ENCODE results near the gene ADGRE2.
A peak's percentile ranks its signal among the peaks of the same experiment; 100 is the strongest.
"Not testable (repeated sequence)": the region's sequence is repeated elsewhere in the genome, so short reads cannot be mapped to it uniquely, and the experiment has no call there.

Gene ADGRE2

DNA sequence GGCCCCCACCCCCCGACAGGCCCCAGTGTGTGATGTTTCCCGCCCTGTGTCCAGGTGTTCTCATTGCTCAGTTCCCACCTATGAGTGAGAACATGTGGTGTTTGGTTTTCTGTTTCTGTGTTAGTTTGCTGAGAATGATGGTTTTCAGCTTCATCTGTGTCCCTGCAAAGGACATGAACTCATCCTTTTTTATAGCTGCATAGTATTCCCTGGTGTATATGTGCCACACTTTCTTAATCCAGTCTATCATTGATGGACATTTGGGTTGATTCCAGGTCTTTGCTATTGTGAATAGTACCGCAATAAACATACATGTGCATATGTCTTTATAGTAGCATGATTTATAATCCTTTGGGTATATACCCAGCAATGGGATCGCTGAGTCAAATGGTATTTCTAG is 715 bp downstream of the ADGRE2 start:
- DNase-seq = not testable (repeated sequence)

DNA sequence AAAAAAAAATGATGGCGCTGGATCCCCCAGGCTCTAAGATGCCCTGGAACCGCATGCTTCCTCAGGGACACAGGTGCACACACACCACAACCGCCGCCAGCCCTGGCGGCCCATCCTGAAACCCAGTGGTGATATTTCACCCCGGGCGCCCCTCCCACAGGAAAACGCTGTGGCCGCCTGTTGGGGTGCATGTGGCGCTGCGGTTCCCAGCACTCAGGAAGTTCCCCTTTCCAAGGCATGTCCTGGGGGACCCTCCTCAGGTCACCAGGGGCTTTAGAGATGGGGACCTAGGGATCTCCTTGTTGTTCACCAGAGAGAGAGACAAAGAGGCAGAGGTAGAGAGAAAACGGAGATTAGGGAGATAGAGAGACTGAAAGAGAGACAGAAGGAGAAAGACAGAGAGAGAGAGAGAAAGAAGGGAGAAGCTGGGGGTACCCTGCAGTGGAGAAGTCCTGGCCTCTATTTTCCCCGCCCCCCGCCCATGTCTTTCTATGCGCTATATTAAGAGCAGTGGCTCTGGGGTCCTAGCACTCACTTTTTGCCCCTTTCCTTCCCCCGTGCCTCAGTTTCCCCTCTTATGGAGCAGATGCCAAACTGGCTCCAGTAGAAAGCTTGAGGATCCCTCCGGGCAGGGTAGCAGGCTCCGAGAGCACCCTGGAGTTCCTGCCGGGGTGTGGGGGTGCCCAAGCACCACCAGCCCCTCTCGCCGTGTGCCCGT is 2.3 kb downstream of the ADGRE2 start:
- peak in 1 of 2 donors; percentile 42 for DNase-seq

DNA sequence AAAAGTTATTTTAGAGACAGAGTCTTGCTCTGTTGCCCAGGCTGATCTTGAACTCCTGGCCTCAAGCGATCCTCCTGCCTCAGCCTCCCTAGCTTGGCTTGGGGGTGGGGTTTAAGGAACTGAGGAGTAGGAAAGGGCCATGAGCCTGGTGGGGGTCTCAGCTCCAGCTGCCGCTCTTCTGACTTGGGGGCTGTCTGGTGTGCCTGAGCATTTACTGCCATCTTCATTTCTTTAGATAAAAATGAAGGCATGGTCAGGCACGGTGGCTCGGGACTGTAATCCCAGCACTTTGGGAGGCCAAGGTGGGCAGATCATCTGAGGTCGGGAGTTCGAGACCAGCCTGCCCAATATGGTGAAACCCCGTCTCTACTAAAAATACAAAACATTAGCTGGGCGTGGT is 3.0 kb downstream of the ADGRE2 start:
- DNase-seq = not testable (repeated sequence)

DNA sequence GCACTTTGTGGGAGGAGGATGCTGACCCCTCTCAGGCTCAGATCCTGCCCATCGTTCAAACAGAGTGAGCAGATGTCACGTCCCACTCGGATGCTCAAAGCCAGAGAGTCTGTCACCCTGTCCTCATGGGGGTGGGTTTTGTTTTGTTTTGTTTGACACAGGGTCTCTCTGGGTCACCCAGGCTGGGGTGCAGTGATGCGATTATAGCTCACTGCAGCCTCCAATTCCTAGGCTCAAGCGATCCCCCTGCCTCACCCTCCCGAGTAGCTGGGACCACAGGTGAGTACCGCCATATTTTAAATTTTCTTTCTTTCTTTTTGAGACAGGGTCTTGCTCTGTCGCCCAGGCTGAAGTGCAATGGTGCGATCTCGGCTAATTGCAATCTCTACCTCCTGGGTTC is 4.0 kb downstream of the ADGRE2 start:
- no peak for DNase-seq

DNA sequence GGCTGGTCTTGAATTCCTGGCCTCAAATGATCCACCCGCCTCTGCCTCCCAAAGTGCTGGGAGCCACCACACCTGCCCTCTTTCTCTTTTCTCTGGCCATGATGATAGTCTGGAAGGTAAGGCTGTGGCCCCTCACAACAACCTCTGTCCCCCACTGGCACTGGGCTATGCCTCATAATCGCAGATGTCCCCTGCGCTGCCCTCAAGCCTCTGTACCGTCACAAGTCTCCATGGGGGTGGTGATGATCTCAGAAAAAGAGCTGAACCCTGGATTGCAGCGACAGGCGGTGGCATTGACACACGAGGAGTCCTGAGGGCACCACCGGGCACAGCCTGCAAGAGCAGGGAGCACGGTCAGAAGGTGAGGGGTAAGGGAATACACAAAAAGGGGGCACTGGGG is 4.6 kb downstream of the ADGRE2 start:
- DNase-seq = not testable (repeated sequence)

DNA sequence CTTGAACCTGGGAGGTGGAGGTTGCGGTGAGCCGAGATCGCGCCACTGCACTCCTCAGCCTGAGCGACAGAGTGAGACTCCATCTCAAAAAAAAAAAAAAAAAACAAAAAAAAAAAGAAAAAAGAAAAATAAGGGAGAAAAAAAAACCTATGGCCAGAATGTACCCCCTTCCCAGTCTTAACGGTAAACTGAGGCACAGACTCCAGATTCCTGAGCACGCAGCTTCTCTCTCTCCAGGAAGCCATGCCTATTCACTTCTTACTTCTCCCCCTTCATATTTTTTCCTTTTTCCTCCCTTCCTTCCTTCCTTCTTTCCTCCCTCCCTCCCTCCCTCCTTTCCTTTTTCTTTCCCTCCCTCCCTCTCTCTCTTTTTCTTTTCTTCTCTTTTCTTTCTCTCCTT is 5.4 kb downstream of the ADGRE2 start:
- DNase-seq = no peak

DNA sequence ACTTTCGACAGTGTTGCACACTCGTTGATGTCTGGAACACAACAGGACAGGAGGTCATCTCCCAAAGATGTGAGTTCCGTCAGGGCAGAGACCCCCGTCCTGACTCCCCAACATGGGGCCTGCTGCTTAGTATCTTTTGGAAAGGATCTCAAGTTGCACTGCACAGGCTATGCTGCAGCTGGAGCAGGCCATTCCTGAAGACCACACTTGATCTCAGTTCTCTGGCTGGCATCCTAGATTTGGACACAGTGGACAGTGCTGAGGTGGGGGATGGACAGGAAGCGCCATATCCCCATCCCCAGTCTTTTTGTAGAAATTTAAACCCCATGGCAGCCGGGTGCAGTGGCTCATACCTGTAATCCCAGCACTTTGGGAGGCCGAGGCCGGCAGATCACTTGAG is 5.9 kb downstream of the ADGRE2 start:
- DNase-seq = no peak

DNA sequence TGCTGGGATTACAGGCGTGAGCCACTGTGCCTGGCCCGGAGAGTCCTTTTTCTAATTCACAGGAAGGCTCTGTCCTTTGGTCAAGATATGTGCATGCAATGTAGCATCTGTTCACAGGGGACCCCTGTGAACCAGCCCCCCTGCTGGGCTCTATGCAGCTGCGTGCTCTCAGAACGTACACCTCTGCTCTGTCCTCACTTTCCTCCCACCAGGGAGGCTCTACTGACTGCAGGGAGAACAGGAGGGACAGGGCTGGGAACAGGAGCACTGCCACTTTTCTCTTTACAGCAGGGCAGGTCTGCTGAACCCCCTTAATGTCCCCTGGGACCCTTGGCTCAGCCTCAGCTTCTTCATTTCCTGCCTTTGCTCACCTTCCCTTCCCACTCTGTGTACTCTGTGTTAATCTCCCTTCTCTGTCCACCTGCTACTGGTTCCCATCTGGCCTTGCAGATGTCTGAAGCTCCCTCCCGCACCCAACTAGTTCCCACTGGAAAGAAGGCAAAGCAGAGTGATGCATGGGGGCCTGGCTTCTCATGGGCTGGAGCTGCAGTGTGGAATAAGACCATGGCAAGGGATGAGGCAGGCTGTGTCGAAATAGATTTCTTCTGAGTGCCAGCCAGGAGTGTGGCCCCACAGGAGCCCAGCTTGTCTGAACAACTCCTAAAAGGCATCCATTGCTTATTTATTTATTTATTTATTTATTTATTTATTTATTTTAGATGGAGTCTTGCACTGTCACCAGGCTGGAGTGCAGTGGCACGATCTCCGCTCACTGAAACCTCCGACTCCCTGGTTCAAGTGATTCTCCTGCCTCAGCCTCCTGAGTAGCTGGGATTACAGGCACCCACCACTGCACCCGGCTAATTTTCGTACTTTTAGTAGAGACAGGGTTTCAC is 7.2 kb downstream of the ADGRE2 start:
- no peak for DNase-seq

DNA sequence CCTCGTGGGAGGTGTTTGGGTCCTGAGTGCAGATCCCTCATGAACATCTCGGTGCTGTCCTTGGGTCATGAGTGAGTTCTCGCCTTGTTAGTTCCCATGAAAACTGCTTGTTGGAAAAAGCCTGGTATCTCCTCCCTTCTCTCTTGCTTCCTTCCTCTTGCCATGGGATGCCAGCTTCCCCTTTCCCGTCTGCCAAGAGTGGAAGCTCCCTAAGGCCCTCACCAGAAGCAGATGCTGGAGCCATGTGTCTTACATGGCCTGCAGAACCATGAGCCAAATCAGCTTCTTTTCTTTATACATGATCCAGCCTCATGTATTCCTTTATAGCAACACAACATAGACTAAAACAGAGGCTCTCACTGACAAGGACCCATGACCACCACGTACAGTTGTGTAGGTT is 8.2 kb downstream of the ADGRE2 start:
- no peak for DNase-seq

DNA sequence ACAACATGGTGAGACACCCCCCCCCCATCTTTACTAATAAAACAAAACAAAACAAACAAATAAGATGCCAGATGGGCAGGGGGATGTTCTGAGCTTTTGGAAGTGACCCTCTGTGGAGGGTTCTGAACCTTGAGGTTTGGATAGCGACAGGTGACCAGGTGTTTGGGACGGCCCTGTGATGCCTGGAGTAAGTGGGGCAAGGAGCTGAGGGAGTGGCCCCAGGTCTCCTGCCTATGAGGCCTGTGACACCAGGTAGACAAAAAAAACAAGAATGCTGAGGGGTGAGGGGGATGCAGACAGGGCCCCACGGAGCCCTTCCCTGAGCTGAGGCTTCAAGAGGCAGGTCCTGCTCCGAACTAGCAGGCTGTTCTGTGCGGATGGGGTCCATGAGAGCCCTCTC is 9.2 kb downstream of the ADGRE2 start:
- no peak for DNase-seq

DNA sequence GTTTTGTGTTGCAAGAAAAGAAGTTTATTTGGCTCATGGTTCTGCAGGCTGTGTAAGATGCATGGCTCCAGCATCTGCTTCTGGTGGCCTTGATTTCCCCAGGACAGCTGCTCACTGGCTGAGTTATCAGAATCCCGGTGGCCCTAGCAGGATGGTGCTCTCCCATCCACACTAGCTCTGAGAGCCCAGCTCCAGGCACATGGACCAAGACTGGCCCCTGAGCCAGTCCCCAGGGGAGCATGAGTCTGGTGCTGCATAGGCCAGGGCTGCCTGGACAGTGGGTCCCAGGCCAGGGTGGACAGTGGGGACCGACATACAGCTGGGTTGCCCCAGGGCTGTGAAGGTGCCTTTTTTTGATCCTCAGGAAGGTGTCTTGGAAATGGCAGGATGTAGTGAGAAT is 10.4 kb downstream of the ADGRE2 start:
- no peak for DNase-seq

DNA sequence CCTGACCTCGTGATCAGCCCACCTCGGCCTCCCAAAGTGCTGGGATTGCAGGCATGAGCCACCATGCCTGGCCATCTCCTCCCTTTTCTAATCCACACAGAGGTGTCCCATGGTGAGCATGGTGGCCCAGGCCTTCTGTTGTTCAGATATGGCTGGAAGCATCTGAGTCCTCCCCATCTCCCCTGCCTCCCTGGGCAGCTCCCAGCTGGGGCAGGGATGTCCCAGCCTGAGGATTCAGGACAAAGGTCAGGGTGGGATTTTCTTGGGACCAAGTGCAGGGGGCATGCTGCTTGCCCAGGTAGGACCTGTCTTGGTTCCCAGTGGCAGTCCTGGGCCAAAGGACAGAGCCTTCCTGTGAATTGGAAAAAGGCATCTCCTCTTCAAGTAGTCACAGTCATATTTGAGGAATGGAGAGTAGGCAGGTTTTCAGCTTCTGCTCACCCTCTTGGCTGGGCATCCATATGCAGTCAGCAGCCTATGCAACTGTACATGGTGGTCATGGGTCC is 10.8 kb downstream of the ADGRE2 start:
- DNase-seq = no peak

DNA sequence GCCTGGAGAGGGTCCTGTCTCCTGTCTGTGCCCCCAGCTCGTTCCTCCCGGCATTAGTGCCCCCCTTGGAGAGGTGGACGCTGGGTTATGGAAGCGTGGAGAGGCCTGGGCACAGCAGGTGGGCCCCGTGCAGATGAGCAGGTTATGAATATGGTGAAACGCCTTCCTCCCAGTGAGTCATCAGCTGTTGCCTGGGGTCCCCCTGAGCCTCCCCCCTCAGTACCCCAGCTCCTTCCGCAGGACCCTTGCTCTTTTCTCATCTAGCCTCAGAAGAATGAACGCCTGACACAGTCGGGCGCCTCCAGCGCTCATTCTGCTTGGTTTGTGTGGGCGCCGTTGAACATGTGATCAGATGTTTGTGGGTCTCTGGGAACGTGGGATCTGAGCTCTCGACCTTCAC is 12.5 kb downstream of the ADGRE2 start:
- not testable (repeated sequence) for DNase-seq

DNA sequence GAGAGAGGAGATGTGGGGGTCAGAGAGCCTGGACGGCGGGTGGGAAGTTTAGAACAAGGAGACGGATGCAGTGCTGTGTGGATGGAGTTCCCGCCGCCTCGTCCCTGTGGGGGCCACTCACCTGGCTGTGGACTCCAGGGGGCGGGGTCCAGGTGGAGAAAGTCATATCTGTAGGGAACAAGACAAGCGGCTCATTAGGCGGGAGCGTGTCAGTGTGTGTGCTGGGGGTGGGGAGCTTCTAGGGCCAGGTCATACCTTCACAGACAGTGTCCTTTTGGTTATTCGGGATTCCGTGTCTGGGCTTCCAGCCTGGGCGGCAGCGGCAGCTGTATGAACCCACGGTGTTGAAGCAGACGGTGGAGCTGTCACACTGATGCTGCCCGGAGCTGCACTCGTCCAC is 13.0 kb downstream of the ADGRE2 start:
- DNase-seq = not testable (repeated sequence)

DNA sequence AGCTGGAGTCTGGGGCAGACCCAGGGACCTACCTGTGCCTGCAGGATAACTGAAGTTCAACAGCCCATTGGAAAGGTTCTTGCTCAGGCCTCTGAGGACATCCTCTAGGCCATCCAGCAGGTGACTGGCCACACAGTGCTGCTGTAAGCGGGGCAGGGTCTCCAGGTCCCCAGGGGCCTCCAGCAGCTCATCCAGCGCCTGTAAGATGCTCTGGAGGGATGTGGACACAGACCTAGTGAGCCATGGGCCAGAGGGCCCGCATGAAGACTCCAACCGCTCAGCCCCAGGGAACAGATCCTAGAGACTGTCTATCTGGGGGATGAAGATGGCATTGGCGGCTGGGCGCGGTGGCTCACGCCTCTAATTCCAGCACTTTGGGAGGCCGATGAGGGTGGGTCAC is 14.0 kb downstream of the ADGRE2 start:
- DNase-seq = no peak

DNA sequence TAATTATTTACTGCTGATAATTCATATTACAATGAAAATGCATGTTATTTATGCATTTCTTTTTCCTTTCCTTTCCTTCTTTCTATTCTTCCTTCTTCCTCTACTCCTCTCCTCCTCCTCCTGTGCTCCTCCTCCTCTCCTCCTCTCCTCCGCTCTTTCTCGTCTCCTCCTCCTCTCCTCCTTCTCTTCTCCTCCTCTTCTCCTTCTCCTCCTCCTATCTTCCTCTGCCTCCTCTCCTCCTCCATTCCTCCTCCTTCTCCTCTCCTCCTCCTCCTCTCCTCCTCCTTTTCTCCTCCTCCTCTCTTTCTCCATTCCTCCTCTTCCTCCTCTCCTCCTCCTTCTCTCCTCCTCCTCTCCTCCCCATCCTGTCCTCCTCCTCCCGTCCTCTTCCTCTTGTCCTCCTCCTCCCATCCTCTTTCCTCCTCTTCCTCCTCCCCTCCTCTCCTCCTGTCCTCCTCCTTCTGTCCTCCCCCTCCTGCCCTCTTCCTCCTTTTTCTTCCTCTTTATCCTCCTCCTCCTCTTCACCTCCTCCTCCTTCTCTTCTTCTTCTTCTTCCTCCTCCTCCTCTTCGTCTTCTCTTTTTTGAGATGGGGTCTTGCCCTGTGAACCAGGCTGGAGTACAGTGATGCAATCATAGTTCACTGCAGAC is 14.7 kb downstream of the ADGRE2 start:
- DNase-seq = no peak

DNA sequence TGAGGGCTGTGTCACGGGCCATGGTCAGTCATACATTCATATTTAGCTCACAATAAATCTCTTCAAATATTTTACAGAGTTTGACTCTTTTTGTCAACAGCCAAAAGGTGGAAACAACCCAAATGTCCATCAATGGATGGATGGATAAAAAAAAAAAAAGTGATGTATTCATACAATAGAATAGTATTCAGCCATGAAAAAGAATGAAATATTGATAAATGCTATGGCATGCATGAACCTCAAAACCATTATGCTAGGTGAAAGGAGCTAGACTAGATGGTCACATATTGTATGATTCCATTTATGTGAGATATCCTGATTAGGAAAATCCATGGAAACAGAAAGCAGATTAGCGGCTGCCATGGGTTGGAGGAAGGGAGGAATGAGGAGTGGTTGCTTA is 16.2 kb downstream of the ADGRE2 start:
- no peak for DNase-seq

DNA sequence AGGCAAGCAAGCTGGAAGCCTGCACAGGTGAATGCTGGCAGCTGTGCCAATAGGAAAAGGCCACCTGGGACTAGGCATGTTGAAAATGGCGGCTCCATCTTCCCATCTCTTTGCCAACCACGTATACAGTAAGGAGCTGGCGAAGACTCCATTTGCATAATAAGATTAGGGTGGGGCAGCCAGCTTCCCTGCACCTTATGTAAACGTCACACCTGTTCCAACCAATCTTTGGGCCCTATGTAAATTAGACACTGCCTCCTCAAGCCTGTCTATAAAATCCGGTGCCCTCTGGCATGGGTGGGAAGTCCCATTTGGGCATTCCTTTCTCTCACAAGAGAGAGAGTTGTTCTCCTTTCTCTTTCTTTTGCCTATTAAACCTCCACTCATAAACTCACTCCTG is 16.8 kb downstream of the ADGRE2 start:
- no peak for DNase-seq

DNA sequence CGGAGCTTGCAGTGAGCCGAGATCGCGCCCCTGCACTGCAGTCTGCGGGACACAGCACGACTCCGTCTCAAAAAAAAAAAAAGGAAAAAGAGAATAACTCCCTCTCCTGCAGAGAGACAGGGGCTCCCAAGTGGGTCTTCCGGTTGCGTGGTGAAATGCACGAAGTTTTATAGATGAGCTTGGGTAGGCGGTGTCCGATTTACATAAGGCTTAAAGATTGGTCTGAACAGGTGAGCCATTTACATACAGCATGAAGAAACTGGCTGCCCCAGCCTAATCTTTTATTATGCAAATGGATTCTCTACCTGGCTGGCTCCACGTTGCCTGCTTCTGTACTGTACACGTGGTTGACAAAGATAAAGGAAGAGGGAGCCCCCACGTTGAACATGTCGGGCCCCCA is 19.5 kb downstream of the ADGRE2 start:
- no peak for DNase-seq

DNA sequence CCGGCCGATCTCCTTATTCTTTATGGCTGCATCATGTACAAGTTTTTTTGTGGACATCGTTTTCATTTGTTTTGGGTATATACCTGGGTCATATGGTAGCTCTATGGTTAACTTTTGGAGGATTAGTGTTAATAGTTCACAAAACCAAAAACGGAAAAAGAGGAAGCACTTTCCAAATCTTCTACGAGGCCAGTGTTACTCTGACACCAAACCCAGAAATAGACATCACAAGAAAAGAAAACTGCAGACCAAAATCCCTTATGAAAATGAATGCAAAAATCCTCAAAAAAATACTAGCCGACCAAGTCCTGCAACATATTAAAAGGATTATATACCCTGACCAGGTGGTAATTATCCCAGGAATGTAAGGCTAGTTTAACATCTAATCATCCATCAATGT is 29.8 kb downstream of the ADGRE2 start:
- DNase-seq = no peak

DNA sequence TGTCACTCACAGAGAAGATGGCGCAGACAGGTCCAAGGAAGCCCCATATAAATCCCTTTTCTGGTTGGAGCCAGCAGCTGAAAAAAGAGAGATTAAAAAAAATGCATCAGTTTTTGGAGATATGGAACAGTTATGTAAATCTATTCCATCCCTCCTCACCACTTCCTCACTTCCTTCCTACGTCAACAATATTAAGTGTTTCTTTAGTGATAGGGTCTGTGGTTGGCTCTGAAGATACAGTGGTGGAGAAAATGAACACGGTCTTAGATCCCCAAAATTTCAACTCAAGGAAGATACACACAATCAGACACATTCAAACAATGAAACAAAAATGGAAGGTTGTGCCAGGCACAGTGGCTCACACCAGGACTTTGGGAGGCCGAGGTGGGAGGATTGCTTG is 31.5 kb downstream of the ADGRE2 start:
- DNase-seq = no peak

DNA sequence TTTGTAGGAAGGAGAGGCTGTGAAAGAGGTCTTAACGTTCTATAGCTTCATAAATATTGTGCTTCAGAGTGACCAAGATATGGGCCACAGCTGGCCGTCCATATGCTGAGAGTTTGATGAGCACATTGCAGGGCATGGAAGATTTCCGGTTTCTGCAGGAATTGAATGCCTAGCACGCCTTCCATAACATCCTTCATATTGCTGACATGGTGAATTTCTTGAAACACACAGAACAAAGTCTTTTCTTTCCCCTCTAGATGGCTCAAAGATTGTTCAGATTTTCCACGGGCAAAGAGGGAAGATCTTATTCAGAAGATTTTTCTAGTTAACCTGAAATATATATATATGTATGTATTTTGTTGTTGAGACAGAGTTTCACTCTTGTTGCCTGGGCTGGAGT is 42.4 kb downstream of the ADGRE2 start:
- DNase-seq = no peak

DNA sequence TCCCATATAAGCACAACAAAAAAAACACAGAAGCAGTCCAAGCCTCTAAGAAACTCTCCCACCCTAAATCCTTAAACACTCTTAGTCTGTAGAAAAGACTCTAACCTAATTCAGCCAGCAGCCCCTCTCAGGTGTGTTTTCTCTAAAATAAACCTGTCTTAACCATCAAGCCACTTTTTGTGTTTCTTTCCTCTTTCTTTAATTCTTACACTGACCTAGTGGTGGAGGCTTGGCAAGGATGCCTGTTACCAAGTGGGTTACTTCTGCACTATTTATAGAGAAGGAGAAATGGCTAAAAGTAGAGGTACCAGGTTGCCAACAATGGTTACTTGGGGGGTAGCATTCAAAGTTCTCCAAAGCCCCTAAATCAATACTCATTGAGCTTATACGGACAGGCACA is 44.8 kb downstream of the ADGRE2 start:
- DNase-seq = no peak

DNA sequence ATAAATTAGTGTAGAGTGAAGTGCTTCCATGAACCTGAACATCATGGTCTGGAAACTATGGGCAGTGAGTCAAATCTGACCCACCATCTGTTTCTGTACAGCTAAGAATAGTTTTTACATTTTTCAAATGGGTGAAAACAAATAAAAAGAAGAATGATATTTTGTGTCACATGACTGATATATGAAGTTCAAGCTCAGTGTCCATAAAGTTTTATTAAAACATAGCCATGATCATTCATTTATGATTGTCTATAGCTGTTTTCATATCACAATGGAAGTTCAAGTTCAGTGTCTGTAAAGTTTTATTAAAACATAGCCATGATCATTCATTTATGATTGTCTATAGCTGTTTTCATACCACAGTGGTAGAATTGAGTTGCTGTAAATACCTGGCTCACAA is 45.9 kb downstream of the ADGRE2 start:
- no peak for DNase-seq
